H9 (cell line): Measurements from ENCODE around the gene NTRK3. TPM values are rescaled to one million over a fixed set of nuclear protein-coding genes. Genes with fewer than 3 reads are reported as not detected.

Experiments
- DNase-seq: peaks from one replicate; pipeline ENCODE4 v3.0.0-alpha.2; 2017
- H2AFZ ChIP-seq: one replicate; pipeline ENCODE4 v1.6.1; 2013; ENCODE audit warnings: mild to moderate bottlenecking, low read length, control low read depth, moderate library complexity
- H2AK5ac ChIP-seq: 2 replicates; pipeline ENCODE4 v1.6.1; 2013; ENCODE audit warnings: low read length, control low read depth, mixed read lengths; ENCODE audit not compliant: insufficient read length
- H2BK120ac ChIP-seq: one replicate; pipeline ENCODE4 v1.6.1; 2013; ENCODE audit warnings: low read depth, mild to moderate bottlenecking, low read length, control low read depth, inconsistent platforms; ENCODE audit not compliant: poor library complexity, severe bottlenecking
- H2BK12ac ChIP-seq: 2 replicates; pipeline ENCODE4 v1.6.1; 2013; ENCODE audit warnings: low read length, control low read depth, mixed read lengths, low read depth; ENCODE audit not compliant: insufficient read length
- H2BK15ac ChIP-seq: 2 replicates; pipeline ENCODE4 v1.6.1; 2013; ENCODE audit warnings: low read depth, low read length, control low read depth
- H2BK20ac ChIP-seq: one replicate; pipeline ENCODE4 v1.6.1; 2013; ENCODE audit warnings: low read depth, mild to moderate bottlenecking, low read length, control low read depth, inconsistent platforms; ENCODE audit not compliant: poor library complexity, severe bottlenecking
- H2BK5ac ChIP-seq: 2 replicates; pipeline ENCODE4 v1.6.1; 2013; ENCODE audit warnings: low read length, control low read depth, mixed read lengths; ENCODE audit not compliant: insufficient read length
- H3K14ac ChIP-seq: 2 replicates; pipeline ENCODE4 v1.6.1; 2013; ENCODE audit warnings: low read length, control low read depth; ENCODE audit not compliant: insufficient read depth
- H3K18ac ChIP-seq: 2 replicates; pipeline ENCODE4 v1.6.1; 2013; ENCODE audit warnings: low read depth, mild to moderate bottlenecking, mixed read lengths, low read length, control low read depth; ENCODE audit not compliant: insufficient read length
- H3K23ac ChIP-seq: 2 replicates; pipeline ENCODE4 v1.6.1; 2013; ENCODE audit warnings: low read length, control low read depth, mixed read lengths, low read depth; ENCODE audit not compliant: insufficient read length
- H3K23me2 ChIP-seq: 2 replicates; pipeline ENCODE4 v1.6.1; 2013; ENCODE audit warnings: low read depth, mild to moderate bottlenecking, mixed read lengths, low read length, control low read depth; ENCODE audit not compliant: insufficient read length, poor library complexity, severe bottlenecking
- H3K27ac ChIP-seq: 2 replicates; pipeline ENCODE4 v1.5.1; 2013; ENCODE audit warnings: low read length, control low read depth, mixed read lengths, low read depth; ENCODE audit not compliant: insufficient read length
- H3K27me3 ChIP-seq: 2 replicates; pipeline ENCODE4 v1.6.1; 2013; ENCODE audit warnings: low read length, control low read depth, inconsistent platforms; ENCODE audit not compliant: insufficient read depth
- H3K4ac ChIP-seq: 2 replicates; pipeline ENCODE4 v1.6.1; 2013; ENCODE audit warnings: low read depth, mild to moderate bottlenecking, control low read depth, inconsistent platforms, low read length, moderate library complexity
- H3K4me1 ChIP-seq: 2 replicates; pipeline ENCODE4 v1.6.1; 2013; ENCODE audit warnings: low read length, control low read depth, inconsistent platforms; ENCODE audit not compliant: insufficient read depth
- H3K4me2 ChIP-seq: 2 replicates; pipeline ENCODE4 v1.6.1; 2013; ENCODE audit warnings: low read length, control low read depth, mixed read lengths; ENCODE audit not compliant: insufficient read length, insufficient read depth
- H3K56ac ChIP-seq: 2 replicates; pipeline ENCODE4 v1.6.1; 2013; ENCODE audit warnings: low read depth, mild to moderate bottlenecking, mixed read lengths, low read length, control low read depth; ENCODE audit not compliant: insufficient read length
- H3K79me1 ChIP-seq: 2 replicates; pipeline ENCODE4 v1.6.1; 2013; ENCODE audit warnings: low read depth, mild to moderate bottlenecking, moderate library complexity, low read length, control low read depth, inconsistent platforms; ENCODE audit not compliant: insufficient read depth, poor library complexity, severe bottlenecking
- H3K79me2 ChIP-seq: 2 replicates; pipeline ENCODE4 v1.6.1; 2013; ENCODE audit warnings: low read length, control low read depth, inconsistent platforms; ENCODE audit not compliant: insufficient read depth
- H3K9ac ChIP-seq: 2 replicates; pipeline ENCODE4 v1.6.1; 2013; ENCODE audit warnings: low read length, control low read depth, mixed read lengths; ENCODE audit not compliant: insufficient read length; ENCODE audit errors: extremely low read depth
- H3K9me3 ChIP-seq: one replicate; pipeline ENCODE4 v1.6.1; 2013; ENCODE audit warnings: low read depth, low read length, inconsistent platforms; ENCODE audit not compliant: control insufficient read depth
- H3T11ph ChIP-seq: one replicate; pipeline ENCODE4 v1.6.1; 2013; ENCODE audit warnings: mild to moderate bottlenecking, low read length, control low read depth, inconsistent platforms
- H4K20me1 ChIP-seq: one replicate; pipeline ENCODE4 v1.6.1; 2013; ENCODE audit not compliant: control insufficient read depth, insufficient read length, insufficient read depth
- H4K5ac ChIP-seq: 2 replicates; pipeline ENCODE4 v1.6.1; 2013; ENCODE audit warnings: low read depth, mild to moderate bottlenecking, mixed read lengths, low read length, control low read depth; ENCODE audit not compliant: insufficient read length
- H4K8ac ChIP-seq: replicated peaks from 2 replicates; pipeline ENCODE4 v1.6.1; 2013; ENCODE audit warnings: low read length, control low read depth, mixed read lengths, low read depth; ENCODE audit not compliant: insufficient read length
- H4K91ac ChIP-seq: 2 replicates; pipeline ENCODE4 v1.6.1; 2013; ENCODE audit warnings: low read depth, mild to moderate bottlenecking, moderate library complexity, mixed read lengths, low read length, control low read depth; ENCODE audit not compliant: insufficient read length
- H3K27ac Mint-ChIP-seq, 3 experiments: 2 replicates in 2 of 3; 3 replicates in 1 of 3; pipeline ENCODE4 v1.8.0; 2020 to 2021; ENCODE audit warnings: mixed read lengths in 3 of 3, mild to moderate bottlenecking in 1 of 3, moderate library complexity in 1 of 3
- H3K27me3 Mint-ChIP-seq: 2 replicates; pipeline ENCODE4 v1.8.0; 2021; ENCODE audit warnings: low read depth, mild to moderate bottlenecking, moderate library complexity, mixed read lengths
- H3K36me3 Mint-ChIP-seq, 3 experiments: 2 replicates in 2 of 3; 3 replicates in 1 of 3; pipeline ENCODE4 v1.8.0; 2020 to 2021; ENCODE audit warnings: low read depth in 3 of 3, mixed read lengths in 3 of 3; ENCODE audit not compliant: insufficient read depth in 1 of 3
- H3K4me1 Mint-ChIP-seq, 2 experiments: 2 replicates each; pipeline ENCODE4 v1.8.0; 2020; ENCODE audit warnings: mixed read lengths in 2 of 2
- H3K4me3 Mint-ChIP-seq, 2 experiments: 2 replicates in 1 of 2; 3 replicates in 1 of 2; pipeline ENCODE4 v1.8.0; 2020 to 2021; ENCODE audit warnings: mild to moderate bottlenecking in 2 of 2, mixed read lengths in 2 of 2, moderate library complexity in 1 of 2
- H3K9me3 Mint-ChIP-seq, 2 experiments: 2 replicates in 1 of 2; 3 replicates in 1 of 2; pipeline ENCODE4 v1.8.0; 2020; ENCODE audit warnings: mild to moderate bottlenecking in 2 of 2, mixed read lengths in 2 of 2, moderate library complexity in 1 of 2
- CTCF ChIP-seq: fragments of 200-600 bp; sonication (generic); conservative IDR thresholded peaks from 3 replicates; pipeline ENCODE4 v1.8.0; 2021; ENCODE audit warnings: antibody characterized with exemption, mild to moderate bottlenecking
- WGBS: extraction: QIAGEN DNeasy Blood & Tissue Kit; methylation state at CpG from one replicate; pipeline ENCODE4 v1.1.7; 2013; ENCODE audit warnings: missing lambda C conversion rate, low lambda C conversion rate, mixed read lengths; ENCODE audit not compliant: insufficient read length; ENCODE audit errors: extremely low coverage; 5-methylcytosine and 5-hydroxymethylcytosine counted together
- total RNA-seq: library from RNA; stranded (reverse); gene quantifications from 2 replicates; pipeline ENCODE4 v1.2.1, GENCODE V29; 2021

NTRK3 gene
- total RNA-seq, 1 experiment from 2014 or later = 2.5 TPM

GRCh38 chr15:88178631-88179030 lies 77.9 kb downstream of the NTRK3 start:
- H2BK15ac ChIP-seq = no peak overlapping the region
- Mint-ChIP-seq H3K9me3 (no peaks in the 10 kb centered on the region), H3K4me1 (no peaks in the 10 kb centered on the region), H3K27me3 (peaks cover 6% of the 10 kb centered on the region; the same call in 1 of the 2 replicates), H3K36me3 (no peaks in the 10 kb centered on the region), H3K27ac (no peak overlapping the region), H3K4me3 (no peak overlapping the region)
- no peak overlapping the region for H3T11ph ChIP-seq
- no peak for TF ChIP-seq CTCF
- no peak overlapping the region for H3K56ac ChIP-seq
- no peaks in the 10 kb centered on the region for H3K79me2 ChIP-seq
- no peak overlapping the region for H2BK12ac ChIP-seq
- H3K9ac ChIP-seq = no peak overlapping the region
- no peaks in the 10 kb centered on the region for H3K4me1 ChIP-seq
- no peaks in the 10 kb centered on the region for H4K20me1 ChIP-seq
- no peaks in the 10 kb centered on the region for H3K79me1 ChIP-seq
- H4K5ac ChIP-seq = no peak overlapping the region
- H2AK5ac ChIP-seq = no peak overlapping the region
- no peaks in the 10 kb centered on the region for H3K27me3 ChIP-seq
- H3K4me2 ChIP-seq = no peak overlapping the region
- H2AFZ ChIP-seq = no peak overlapping the region
- DNase-seq = no peak
- no peak overlapping the region for H2BK20ac ChIP-seq
- no peak overlapping the region for H3K14ac ChIP-seq
- H2BK5ac ChIP-seq = no peak overlapping the region
- no peak overlapping the region for H2BK120ac ChIP-seq
- no peak overlapping the region for H3K23ac ChIP-seq
- H3K9me3 ChIP-seq = no peaks in the 10 kb centered on the region
- no peak overlapping the region for H4K91ac ChIP-seq
- H4K8ac ChIP-seq = no peak overlapping the region
- H3K18ac ChIP-seq = no peak overlapping the region
- H3K4ac ChIP-seq = no peak overlapping the region
- no CpG with 5 or more reads among the region's 5 CpGs for WGBS
- no peaks in the 10 kb centered on the region for H3K23me2 ChIP-seq
- no peak overlapping the region for H3K27ac ChIP-seq
